Skeletal muscle cell (primary cell): ENCODE results near the gene COQ9.
"Not testable (repeated sequence)": the region's sequence is repeated elsewhere in the genome, so short reads cannot be mapped to it uniquely, and the experiment has no call there.

Experiments
- DNase-seq: peaks from one replicate; pipeline ENCODE4 v3.0.0-alpha.2; 2010; ENCODE audit warnings: low read depth
- H3K4me3 ChIP-seq: 2 replicates; pipeline ENCODE4 v1.5.1; 2011; ENCODE audit warnings: low read depth, mild to moderate bottlenecking, control low read depth, low read length, moderate library complexity

Gene COQ9

DNA sequence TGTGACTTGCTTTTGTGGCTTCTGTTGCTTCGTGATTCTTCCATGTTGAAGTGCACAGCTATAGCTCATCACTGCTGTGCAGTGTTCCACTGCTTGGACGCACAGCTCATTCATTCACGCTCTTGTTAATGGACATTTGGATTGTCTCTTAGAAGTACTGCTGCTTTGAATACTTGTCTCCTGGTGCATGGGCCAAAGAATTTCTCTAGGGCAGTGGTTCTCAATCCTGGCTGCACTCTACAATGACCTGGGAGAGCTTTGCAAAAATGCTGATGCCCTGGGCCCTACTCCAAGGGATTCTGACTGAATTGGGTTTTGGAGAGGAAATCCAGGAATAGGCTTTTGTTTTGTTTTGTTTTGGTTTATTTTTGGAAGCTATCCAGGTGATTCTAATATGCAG lies 22.7 kb upstream of the COQ9 start:
- DNase-seq, result no peak
- no peak overlapping the region for H3K4me3 ChIP-seq

DNA sequence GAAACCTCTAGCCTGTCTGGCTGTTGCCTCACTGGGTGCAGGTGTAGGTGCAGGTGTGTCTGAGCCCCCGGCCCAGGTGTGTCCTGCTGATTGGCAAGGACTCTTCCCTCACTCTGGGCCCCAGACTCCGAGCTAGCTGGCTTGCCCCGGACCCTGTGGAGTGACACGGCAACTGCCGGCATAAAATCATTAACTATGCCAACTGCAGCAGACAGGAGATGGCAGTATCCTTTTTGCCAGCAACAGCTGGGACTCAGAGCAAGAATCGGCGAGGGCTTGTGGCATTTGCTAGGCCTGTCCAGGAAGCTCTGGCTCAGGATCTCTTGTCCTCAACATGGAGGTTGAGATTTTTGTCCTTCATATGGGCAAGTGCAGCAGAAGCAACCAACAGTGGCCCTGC lies 20.9 kb upstream of the COQ9 start:
- H3K4me3 ChIP-seq, result no peak overlapping the region
- DNase-seq, result no peak

DNA sequence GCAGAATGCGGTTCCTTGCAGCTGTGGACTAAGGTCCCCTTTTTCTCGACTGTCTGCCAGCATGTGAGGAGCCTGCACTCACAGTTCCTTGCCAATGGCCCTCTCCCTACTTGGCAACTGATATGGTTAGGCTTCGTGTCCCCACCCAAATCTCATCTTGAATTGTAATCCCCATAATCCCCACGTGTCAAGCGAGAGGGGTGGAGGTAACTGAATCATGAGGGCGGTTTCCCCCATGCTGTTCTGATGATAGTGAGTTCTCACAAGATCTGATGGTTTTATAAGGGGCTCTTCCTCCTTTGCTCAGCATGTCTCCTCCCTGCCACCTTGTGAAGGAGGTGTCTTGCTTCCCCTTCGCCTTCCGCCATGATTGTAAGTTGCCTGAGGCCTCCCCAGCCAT lies 20.0 kb upstream of the COQ9 start:
- DNase-seq, result no peak

GRCh38 chr16:57427824-57428223 lies 19.5 kb upstream of the COQ9 start:
- no peak overlapping the region for H3K4me3 ChIP-seq
- no peak for DNase-seq

More for the DNA sequence above, 20.0 kb upstream of the COQ9 start:
- H3K4me3 ChIP-seq, result no peak overlapping the region

- H3K4me3 ChIP-seq, result no peak overlapping the region
- no peak for DNase-seq
These were observed 16.3 kb upstream of the COQ9 start for GRCh38 chr16:57430955-57431354.

DNA sequence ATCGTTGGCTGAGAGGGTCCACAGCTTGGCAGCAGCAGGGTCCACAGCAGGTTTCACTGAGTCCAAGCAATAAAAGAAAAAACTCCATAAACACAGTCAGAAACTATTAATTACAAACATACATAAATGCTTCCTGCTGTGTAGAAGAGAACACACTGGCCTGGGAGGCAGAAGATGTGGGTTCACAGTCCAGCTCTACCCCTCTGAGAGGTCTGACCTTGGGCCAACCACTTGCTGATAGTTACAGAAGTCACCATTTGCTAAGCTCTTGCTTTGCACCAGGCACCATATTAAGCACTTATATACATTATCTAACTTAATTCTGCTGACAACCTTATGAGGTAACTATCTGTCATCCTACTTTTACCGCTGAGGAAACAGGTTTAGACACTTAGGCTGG lies 14.8 kb upstream of the COQ9 start:
- DNase-seq, result no peak
- H3K4me3 ChIP-seq, result no peak overlapping the region

- no peak overlapping the region for H3K4me3 ChIP-seq
- DNase-seq, result no peak
These were observed 14.3 kb upstream of the COQ9 start for GRCh38 chr16:57432989-57433388.

GRCh38 chr16:57434003-57434402 lies 13.3 kb upstream of the COQ9 start:
- no peak overlapping the region for H3K4me3 ChIP-seq
- no peak for DNase-seq

DNA sequence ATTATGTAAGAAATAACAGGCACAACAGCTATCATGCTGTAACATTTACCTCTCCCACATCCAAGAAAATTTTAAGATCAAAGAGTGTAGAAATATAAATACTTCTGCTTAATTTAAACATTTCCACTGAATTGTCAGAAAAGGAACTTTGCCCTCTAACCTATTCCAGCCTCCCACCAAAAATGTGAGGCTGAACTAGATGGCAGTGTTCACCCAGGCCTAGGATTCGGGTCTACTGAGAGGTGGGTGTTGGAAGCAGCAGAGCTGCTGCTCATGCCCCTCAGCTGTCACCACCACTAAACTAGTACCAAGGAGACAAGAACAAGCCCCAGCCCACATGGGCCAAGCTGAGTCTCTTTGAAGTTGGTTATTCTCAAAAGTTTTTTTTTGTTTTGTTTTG lies 11.4 kb upstream of the COQ9 start:
- DNase-seq, result no peak
- H3K4me3 ChIP-seq, result no peak overlapping the region

- not testable (repeated sequence) for DNase-seq
These were observed 7.3 kb upstream of the COQ9 start for GRCh38 chr16:57439947-57440346.

GRCh38 chr16:57440551-57440950 lies 6.7 kb upstream of the COQ9 start:
- DNase-seq, H3K4me3 ChIP-seq: not testable (repeated sequence)

More at GRCh38 chr16:57439947-57440346, 7.3 kb upstream of the COQ9 start:
- not testable (repeated sequence) for H3K4me3 ChIP-seq

DNA sequence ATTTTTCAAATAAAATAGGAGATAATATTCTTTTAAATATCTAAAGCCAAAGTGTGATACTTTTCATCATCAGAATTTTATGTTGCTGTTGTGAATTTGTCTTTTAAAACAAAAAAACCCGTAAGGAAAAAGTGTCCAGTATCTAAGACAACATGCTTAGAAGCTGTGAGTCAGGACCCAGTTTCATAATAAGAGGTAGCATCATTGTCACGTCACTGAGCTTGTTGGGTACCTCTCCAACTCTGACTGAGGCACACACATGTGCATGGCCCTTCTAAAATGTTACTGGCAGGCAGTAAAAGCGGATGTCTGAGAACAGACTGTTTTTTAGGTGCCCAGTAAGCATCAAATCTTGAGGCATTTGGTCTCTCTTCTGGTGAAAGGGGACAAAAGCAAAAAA lies 2.6 kb upstream of the COQ9 start:
- H3K4me3 ChIP-seq, result no peak overlapping the region
- DNase-seq, result no peak

- no peak for DNase-seq
- no peak overlapping the region for H3K4me3 ChIP-seq
These were observed 1.8 kb upstream of the COQ9 start for GRCh38 chr16:57445510-57445909.

GRCh38 chr16:57446531-57447185 lies 621 bp upstream of the COQ9 start:
- no peak for DNase-seq
- H3K4me3 ChIP-seq, result peak overlapping the region; percentile 82

GRCh38 chr16:57452021-57452420 lies 4.7 kb downstream of the COQ9 start:
- H3K4me3 ChIP-seq, result no peak overlapping the region
- no peak for DNase-seq

DNA sequence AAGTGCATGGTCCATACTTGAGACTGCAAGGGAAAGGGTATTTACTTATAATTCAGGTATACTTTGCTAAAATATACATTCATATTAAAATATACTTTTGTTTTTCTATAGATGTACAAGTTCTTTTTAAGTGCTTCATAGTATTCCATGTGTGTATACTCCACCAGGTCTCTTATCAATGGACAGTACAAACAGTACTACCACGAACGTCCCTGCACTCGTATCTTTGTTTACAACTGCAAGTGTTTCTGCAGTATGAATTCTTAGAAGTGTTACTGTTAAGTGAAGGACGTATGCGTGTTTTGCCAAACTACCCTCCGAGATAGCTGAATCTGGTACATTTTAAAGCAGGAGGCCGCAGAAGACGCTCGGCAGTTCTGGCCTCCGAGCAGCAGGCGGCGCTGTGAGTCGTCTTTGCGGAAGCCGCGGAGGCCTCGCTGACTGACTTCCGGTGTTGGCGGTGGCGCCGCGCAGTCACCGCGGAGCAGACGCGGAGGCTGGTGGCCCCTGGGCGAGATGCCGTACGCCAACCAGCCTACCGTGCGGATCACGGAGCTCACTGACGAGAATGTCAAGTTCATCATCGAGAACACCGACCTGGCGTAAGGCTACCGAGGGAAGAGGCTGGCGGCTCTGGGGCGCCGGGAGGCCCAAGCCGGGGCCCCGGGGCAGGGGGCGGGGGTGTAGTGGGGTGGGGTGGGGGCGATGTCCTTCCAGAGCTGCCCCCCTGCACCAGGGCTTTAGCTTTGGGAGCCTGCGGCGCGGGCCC lies 15.1 kb downstream of the COQ9 start, which contains the start of gene POLR2C:
Gene POLR2C (plus strand): TSS at position 471 of the 769 bp plus-strand sequence. CDS start 46 bp downstream, at position 517.
- peak within 1 kb of the TSS; percentile 68 for H3K4me3 ChIP-seq
- DNase-seq, result peak; percentile 47

GRCh38 chr16:57462978-57463362 lies 15.7 kb downstream of the COQ9 start:
- peak overlapping the region; percentile 68 for H3K4me3 ChIP-seq
- DNase-seq, result no peak

GRCh38 chr16:57464523-57464922 lies 17.2 kb downstream of the COQ9 start:
- DNase-seq, result no peak
- no peak overlapping the region for H3K4me3 ChIP-seq

DNA sequence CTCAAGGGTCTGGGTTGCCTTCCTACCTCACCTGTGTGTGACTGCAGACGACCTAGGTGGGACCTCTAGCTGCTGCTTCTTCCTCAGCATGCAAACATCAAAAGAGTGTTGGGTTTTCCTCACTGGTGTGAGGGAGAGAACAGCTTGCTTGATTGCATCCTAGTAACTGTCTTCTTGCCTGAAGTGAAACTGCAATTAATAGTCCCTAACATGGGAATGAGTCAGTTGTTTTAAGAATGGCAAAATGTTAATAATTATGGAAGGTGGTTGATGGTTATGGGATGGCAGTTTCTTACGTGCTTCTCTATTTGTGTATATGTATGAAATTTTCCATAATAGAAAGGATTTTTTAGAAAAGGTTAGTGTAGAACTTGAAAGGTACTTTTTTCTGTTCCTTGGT lies 21.1 kb downstream of the COQ9 start:
- no peak for DNase-seq
- no peak overlapping the region for H3K4me3 ChIP-seq

GRCh38 chr16:57469046-57469445 lies 21.8 kb downstream of the COQ9 start:
- H3K4me3 ChIP-seq, result no peak overlapping the region
- DNase-seq, result no peak

DNA sequence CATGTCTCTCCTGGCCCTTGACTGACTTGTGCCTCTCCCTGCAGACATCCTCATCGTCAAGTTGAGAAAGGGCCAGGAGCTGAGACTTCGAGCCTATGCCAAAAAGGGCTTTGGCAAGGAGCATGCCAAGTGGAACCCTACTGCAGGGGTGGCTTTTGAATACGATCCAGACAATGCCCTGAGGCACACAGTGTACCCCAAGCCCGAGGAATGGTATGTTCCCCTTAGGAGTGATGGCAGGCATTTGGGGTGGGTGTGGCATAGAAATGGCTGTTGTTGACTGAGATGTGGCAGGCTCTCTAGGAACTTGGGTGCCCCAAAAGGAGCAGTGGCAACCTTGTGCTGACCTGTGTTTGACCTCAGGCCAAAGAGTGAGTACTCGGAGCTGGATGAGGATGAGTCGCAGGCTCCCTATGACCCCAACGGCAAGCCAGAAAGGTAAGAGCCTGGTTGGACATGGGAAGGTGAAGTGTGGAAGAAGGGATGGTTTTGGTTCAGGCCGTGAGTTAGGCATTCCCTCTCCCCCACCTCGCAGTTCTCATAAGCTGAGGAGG lies 22.7 kb downstream of the COQ9 start:
- DNase-seq, result no peak
- no peak overlapping the region for H3K4me3 ChIP-seq
